ENCODE results near the gene MRPS18B. TPM values are rescaled to one million over a fixed set of nuclear protein-coding genes. Genes with fewer than 3 reads are reported as not detected.

MRPS18B gene
- total RNA-seq, 1 donor: 31.3 TPM

GRCh38 chr6:30598912-30599624, 18.6 kb upstream of the MRPS18B start:
- no peaks in the 10 kb centered on the region for H3K9me3 ChIP-seq (ENCODE audit: low read depth, low read length)
- H3K4me1 ChIP-seq (ENCODE audit: insufficient read depth, low read length): peaks cover 6% of the 10 kb centered on the region
- H3K27me3 ChIP-seq (ENCODE audit: insufficient read depth, low read length): no peaks in the 10 kb centered on the region
- H3K4me3 ChIP-seq (ENCODE audit: low read length): no peak overlapping the region

- Histone ChIP-seq H3K4me1 (ENCODE audit: insufficient read depth, low read length) (peaks cover 6% of the 10 kb centered on the region), H3K9me3 (ENCODE audit: low read depth, low read length) (no peaks in the 10 kb centered on the region), H3K4me3 (ENCODE audit: low read length) (no peak overlapping the region), H3K27me3 (ENCODE audit: insufficient read depth, low read length) (no peaks in the 10 kb centered on the region)
These were observed 17.9 kb upstream of the MRPS18B start for GRCh38 chr6:30599625-30600324.

- H3K27me3 ChIP-seq (ENCODE audit: insufficient read depth, low read length): no peaks in the 10 kb centered on the region
- no peaks in the 10 kb centered on the region for H3K9me3 ChIP-seq (ENCODE audit: low read depth, low read length)
- no peak overlapping the region for H3K4me3 ChIP-seq (ENCODE audit: low read length)
- H3K4me1 ChIP-seq (ENCODE audit: insufficient read depth, low read length): peaks cover 6% of the 10 kb centered on the region
These were observed 17.1 kb upstream of the MRPS18B start for GRCh38 chr6:30600451-30600961.

- Histone ChIP-seq H3K27me3 (ENCODE audit: insufficient read depth, low read length) (no peaks in the 10 kb centered on the region), H3K9me3 (ENCODE audit: low read depth, low read length) (no peaks in the 10 kb centered on the region), H3K4me1 (ENCODE audit: insufficient read depth, low read length) (peaks cover 6% of the 10 kb centered on the region), H3K4me3 (ENCODE audit: low read length) (no peak overlapping the region)
These were observed 16.2 kb upstream of the MRPS18B start for GRCh38 chr6:30601436-30601814.

- H3K4me1 ChIP-seq (ENCODE audit: insufficient read depth, low read length): peaks cover 6% of the 10 kb centered on the region
- H3K4me3 ChIP-seq (ENCODE audit: low read length): no peak overlapping the region
- H3K9me3 ChIP-seq (ENCODE audit: low read depth, low read length): no peaks in the 10 kb centered on the region
- no peaks in the 10 kb centered on the region for H3K27me3 ChIP-seq (ENCODE audit: insufficient read depth, low read length)
These were observed 15.6 kb upstream of the MRPS18B start for GRCh38 chr6:30601815-30602641.

- peaks cover 6% of the 10 kb centered on the region for H3K4me1 ChIP-seq (ENCODE audit: insufficient read depth, low read length)
- no peaks in the 10 kb centered on the region for H3K9me3 ChIP-seq (ENCODE audit: low read depth, low read length)
- no peak overlapping the region for H3K4me3 ChIP-seq (ENCODE audit: low read length)
- no peaks in the 10 kb centered on the region for H3K27me3 ChIP-seq (ENCODE audit: insufficient read depth, low read length)
These were observed 13.7 kb upstream of the MRPS18B start for GRCh38 chr6:30603961-30604360.

GRCh38 chr6:30610065-30610464, 7.6 kb upstream of the MRPS18B start:
- peaks cover 26% of the 10 kb centered on the region for H3K4me1 ChIP-seq (ENCODE audit: insufficient read depth, low read length)
- no peaks in the 10 kb centered on the region for H3K27me3 ChIP-seq (ENCODE audit: insufficient read depth, low read length)
- H3K9me3 ChIP-seq (ENCODE audit: low read depth, low read length): no peaks in the 10 kb centered on the region
- no peak overlapping the region for H3K4me3 ChIP-seq (ENCODE audit: low read length)

GRCh38 chr6:30611150-30611855, 6.3 kb upstream of the MRPS18B start:
- Histone ChIP-seq H3K4me3 (ENCODE audit: low read length) (no peak overlapping the region), H3K4me1 (ENCODE audit: insufficient read depth, low read length) (peaks cover 26% of the 10 kb centered on the region), H3K9me3 (ENCODE audit: low read depth, low read length) (no peaks in the 10 kb centered on the region), H3K27me3 (ENCODE audit: insufficient read depth, low read length) (no peaks in the 10 kb centered on the region)

GRCh38 chr6:30611856-30612194, 5.8 kb upstream of the MRPS18B start:
- H3K4me1 ChIP-seq (ENCODE audit: insufficient read depth, low read length): peaks cover 26% of the 10 kb centered on the region
- H3K9me3 ChIP-seq (ENCODE audit: low read depth, low read length): no peaks in the 10 kb centered on the region
- no peak overlapping the region for H3K4me3 ChIP-seq (ENCODE audit: low read length)
- no peaks in the 10 kb centered on the region for H3K27me3 ChIP-seq (ENCODE audit: insufficient read depth, low read length)

- Histone ChIP-seq H3K4me1 (ENCODE audit: insufficient read depth, low read length) (peaks cover 26% of the 10 kb centered on the region), H3K27me3 (ENCODE audit: insufficient read depth, low read length) (no peaks in the 10 kb centered on the region), H3K9me3 (ENCODE audit: low read depth, low read length) (no peaks in the 10 kb centered on the region), H3K4me3 (ENCODE audit: low read length) (no peak overlapping the region)
These were observed 5.4 kb upstream of the MRPS18B start for GRCh38 chr6:30612213-30612612.

- Histone ChIP-seq H3K27me3 (ENCODE audit: insufficient read depth, low read length) (no peaks in the 10 kb centered on the region), H3K9me3 (ENCODE audit: low read depth, low read length) (no peaks in the 10 kb centered on the region), H3K4me1 (ENCODE audit: insufficient read depth, low read length) (peaks cover 26% of the 10 kb centered on the region), H3K4me3 (ENCODE audit: low read length) (no peak overlapping the region)
These were observed 4.9 kb upstream of the MRPS18B start for GRCh38 chr6:30612687-30613248.

GRCh38 chr6:30613251-30614043, 4.2 kb upstream of the MRPS18B start:
- Histone ChIP-seq H3K27me3 (ENCODE audit: insufficient read depth, low read length) (no peaks in the 10 kb centered on the region), H3K4me3 (ENCODE audit: low read length) (no peak overlapping the region), H3K9me3 (ENCODE audit: low read depth, low read length) (no peaks in the 10 kb centered on the region), H3K4me1 (ENCODE audit: insufficient read depth, low read length) (peaks cover 31% of the 10 kb centered on the region)

- Histone ChIP-seq H3K9me3 (ENCODE audit: low read depth, low read length) (no peaks in the 10 kb centered on the region), H3K4me1 (ENCODE audit: insufficient read depth, low read length) (peaks cover 37% of the 10 kb centered on the region), H3K4me3 (ENCODE audit: low read length) (peak overlapping the region; percentile 99), H3K27me3 (ENCODE audit: insufficient read depth, low read length) (no peaks in the 10 kb centered on the region)
These were observed 3.4 kb upstream of the MRPS18B start for GRCh38 chr6:30614044-30614842.
